H9 (cell line): ENCODE measurements around the gene ZNF524. TPM values are rescaled to one million over a fixed set of nuclear protein-coding genes. Genes with fewer than 3 reads are reported as not detected.

ENCODE experiments used
- DNase-seq: peaks from one replicate; pipeline ENCODE4 v3.0.0-alpha.2; 2017
- H2AFZ ChIP-seq: one replicate; pipeline ENCODE4 v1.6.1; 2013; ENCODE audit warnings: mild to moderate bottlenecking, low read length, control low read depth, moderate library complexity
- H2AK5ac ChIP-seq: 2 replicates; pipeline ENCODE4 v1.6.1; 2013; ENCODE audit warnings: low read length, control low read depth, mixed read lengths; ENCODE audit not compliant: insufficient read length
- H2BK120ac ChIP-seq: one replicate; pipeline ENCODE4 v1.6.1; 2013; ENCODE audit warnings: low read depth, mild to moderate bottlenecking, low read length, control low read depth, inconsistent platforms; ENCODE audit not compliant: poor library complexity, severe bottlenecking
- H2BK12ac ChIP-seq: 2 replicates; pipeline ENCODE4 v1.6.1; 2013; ENCODE audit warnings: low read length, control low read depth, mixed read lengths, low read depth; ENCODE audit not compliant: insufficient read length
- H2BK15ac ChIP-seq: 2 replicates; pipeline ENCODE4 v1.6.1; 2013; ENCODE audit warnings: low read depth, low read length, control low read depth
- H2BK20ac ChIP-seq: one replicate; pipeline ENCODE4 v1.6.1; 2013; ENCODE audit warnings: low read depth, mild to moderate bottlenecking, low read length, control low read depth, inconsistent platforms; ENCODE audit not compliant: poor library complexity, severe bottlenecking
- H2BK5ac ChIP-seq: 2 replicates; pipeline ENCODE4 v1.6.1; 2013; ENCODE audit warnings: low read length, control low read depth, mixed read lengths; ENCODE audit not compliant: insufficient read length
- H3K14ac ChIP-seq: 2 replicates; pipeline ENCODE4 v1.6.1; 2013; ENCODE audit warnings: low read length, control low read depth; ENCODE audit not compliant: insufficient read depth
- H3K18ac ChIP-seq: 2 replicates; pipeline ENCODE4 v1.6.1; 2013; ENCODE audit warnings: low read depth, mild to moderate bottlenecking, mixed read lengths, low read length, control low read depth; ENCODE audit not compliant: insufficient read length
- H3K23ac ChIP-seq: 2 replicates; pipeline ENCODE4 v1.6.1; 2013; ENCODE audit warnings: low read length, control low read depth, mixed read lengths, low read depth; ENCODE audit not compliant: insufficient read length
- H3K23me2 ChIP-seq: 2 replicates; pipeline ENCODE4 v1.6.1; 2013; ENCODE audit warnings: low read depth, mild to moderate bottlenecking, mixed read lengths, low read length, control low read depth; ENCODE audit not compliant: insufficient read length, poor library complexity, severe bottlenecking
- H3K27ac ChIP-seq: 2 replicates; pipeline ENCODE4 v1.5.1; 2013; ENCODE audit warnings: low read length, control low read depth, mixed read lengths, low read depth; ENCODE audit not compliant: insufficient read length
- H3K27me3 ChIP-seq: 2 replicates; pipeline ENCODE4 v1.6.1; 2013; ENCODE audit warnings: low read length, control low read depth, inconsistent platforms; ENCODE audit not compliant: insufficient read depth
- H3K4ac ChIP-seq: 2 replicates; pipeline ENCODE4 v1.6.1; 2013; ENCODE audit warnings: low read depth, mild to moderate bottlenecking, control low read depth, inconsistent platforms, low read length, moderate library complexity
- H3K4me1 ChIP-seq: 2 replicates; pipeline ENCODE4 v1.6.1; 2013; ENCODE audit warnings: low read length, control low read depth, inconsistent platforms; ENCODE audit not compliant: insufficient read depth
- H3K4me2 ChIP-seq: 2 replicates; pipeline ENCODE4 v1.6.1; 2013; ENCODE audit warnings: low read length, control low read depth, mixed read lengths; ENCODE audit not compliant: insufficient read length, insufficient read depth
- H3K56ac ChIP-seq: 2 replicates; pipeline ENCODE4 v1.6.1; 2013; ENCODE audit warnings: low read depth, mild to moderate bottlenecking, mixed read lengths, low read length, control low read depth; ENCODE audit not compliant: insufficient read length
- H3K79me1 ChIP-seq: 2 replicates; pipeline ENCODE4 v1.6.1; 2013; ENCODE audit warnings: low read depth, mild to moderate bottlenecking, moderate library complexity, low read length, control low read depth, inconsistent platforms; ENCODE audit not compliant: insufficient read depth, poor library complexity, severe bottlenecking
- H3K79me2 ChIP-seq: 2 replicates; pipeline ENCODE4 v1.6.1; 2013; ENCODE audit warnings: low read length, control low read depth, inconsistent platforms; ENCODE audit not compliant: insufficient read depth
- H3K9ac ChIP-seq: 2 replicates; pipeline ENCODE4 v1.6.1; 2013; ENCODE audit warnings: low read length, control low read depth, mixed read lengths; ENCODE audit not compliant: insufficient read length; ENCODE audit errors: extremely low read depth
- H3K9me3 ChIP-seq: one replicate; pipeline ENCODE4 v1.6.1; 2013; ENCODE audit warnings: low read depth, low read length, inconsistent platforms; ENCODE audit not compliant: control insufficient read depth
- H3T11ph ChIP-seq: one replicate; pipeline ENCODE4 v1.6.1; 2013; ENCODE audit warnings: mild to moderate bottlenecking, low read length, control low read depth, inconsistent platforms
- H4K20me1 ChIP-seq: one replicate; pipeline ENCODE4 v1.6.1; 2013; ENCODE audit not compliant: control insufficient read depth, insufficient read length, insufficient read depth
- H4K5ac ChIP-seq: 2 replicates; pipeline ENCODE4 v1.6.1; 2013; ENCODE audit warnings: low read depth, mild to moderate bottlenecking, mixed read lengths, low read length, control low read depth; ENCODE audit not compliant: insufficient read length
- H4K8ac ChIP-seq: replicated peaks from 2 replicates; pipeline ENCODE4 v1.6.1; 2013; ENCODE audit warnings: low read length, control low read depth, mixed read lengths, low read depth; ENCODE audit not compliant: insufficient read length
- H4K91ac ChIP-seq: 2 replicates; pipeline ENCODE4 v1.6.1; 2013; ENCODE audit warnings: low read depth, mild to moderate bottlenecking, moderate library complexity, mixed read lengths, low read length, control low read depth; ENCODE audit not compliant: insufficient read length
- H3K27ac Mint-ChIP-seq, 3 experiments: 2 replicates in 2 of 3; 3 replicates in 1 of 3; pipeline ENCODE4 v1.8.0; 2020 to 2021; ENCODE audit warnings: mixed read lengths in 3 of 3, mild to moderate bottlenecking in 1 of 3, moderate library complexity in 1 of 3
- H3K27me3 Mint-ChIP-seq: 2 replicates; pipeline ENCODE4 v1.8.0; 2021; ENCODE audit warnings: low read depth, mild to moderate bottlenecking, moderate library complexity, mixed read lengths
- H3K36me3 Mint-ChIP-seq, 3 experiments: 2 replicates in 2 of 3; 3 replicates in 1 of 3; pipeline ENCODE4 v1.8.0; 2020 to 2021; ENCODE audit warnings: low read depth in 3 of 3, mixed read lengths in 3 of 3; ENCODE audit not compliant: insufficient read depth in 1 of 3
- H3K4me1 Mint-ChIP-seq, 2 experiments: 2 replicates each; pipeline ENCODE4 v1.8.0; 2020; ENCODE audit warnings: mixed read lengths in 2 of 2
- H3K4me3 Mint-ChIP-seq, 2 experiments: 2 replicates in 1 of 2; 3 replicates in 1 of 2; pipeline ENCODE4 v1.8.0; 2020 to 2021; ENCODE audit warnings: mild to moderate bottlenecking in 2 of 2, mixed read lengths in 2 of 2, moderate library complexity in 1 of 2
- H3K9me3 Mint-ChIP-seq, 2 experiments: 2 replicates in 1 of 2; 3 replicates in 1 of 2; pipeline ENCODE4 v1.8.0; 2020; ENCODE audit warnings: mild to moderate bottlenecking in 2 of 2, mixed read lengths in 2 of 2, moderate library complexity in 1 of 2
- WGBS: extraction: QIAGEN DNeasy Blood & Tissue Kit; methylation state at CpG from one replicate; pipeline ENCODE4 v1.1.7; 2013; ENCODE audit warnings: missing lambda C conversion rate, low lambda C conversion rate, mixed read lengths; ENCODE audit not compliant: insufficient read length; ENCODE audit errors: extremely low coverage; 5-methylcytosine and 5-hydroxymethylcytosine counted together
- total RNA-seq: library from RNA; stranded (reverse); gene quantifications from 2 replicates; pipeline ENCODE4 v1.2.1, GENCODE V29; 2021
- TF ChIP-seq, protein P1 (sequence below): fragments of 200-600 bp; sonication (generic); conservative IDR thresholded peaks from 3 replicates; pipeline ENCODE4 v1.8.0; 2021; ENCODE audit warnings: antibody characterized with exemption, mild to moderate bottlenecking

The ZNF524 gene
- total RNA-seq, 1 experiment from 2014 or later: 3.0 TPM

DNA sequence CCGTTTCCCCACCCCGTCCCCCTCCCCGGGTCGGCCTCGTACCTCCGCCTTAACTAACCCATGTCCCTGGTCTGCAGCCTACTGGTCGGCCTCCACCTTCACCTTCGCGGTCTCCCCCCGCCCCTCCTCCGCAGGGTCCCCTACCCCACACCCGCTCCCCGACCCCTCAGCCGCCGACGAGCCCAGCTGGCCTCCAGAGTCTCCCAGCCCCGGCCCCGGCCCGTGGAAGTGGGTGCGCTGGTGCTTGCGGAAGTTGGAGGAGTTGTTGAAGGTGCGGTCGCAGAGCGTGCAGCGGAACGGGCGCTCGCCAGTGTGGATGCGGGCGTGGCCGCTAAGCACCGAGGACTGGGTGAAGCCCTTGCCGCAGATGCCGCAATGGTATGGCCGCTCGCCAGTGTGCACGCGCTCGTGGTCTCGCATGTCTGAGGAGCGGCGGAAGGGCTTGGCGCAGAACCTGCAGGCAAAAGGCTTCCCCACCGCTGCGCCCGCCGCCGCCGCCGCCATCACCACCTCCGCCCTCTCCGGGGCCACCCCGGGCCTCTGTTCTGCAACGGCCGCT lies 21.7 kb downstream of the ZNF524 start:
- no peaks in the 10 kb centered on the region for H3K9me3 ChIP-seq
- H3K27me3 ChIP-seq: no peaks in the 10 kb centered on the region
- no peaks in the 10 kb centered on the region for H3K4me1 ChIP-seq
- no peak overlapping the region for H3K27ac ChIP-seq
- no peak overlapping the region for H4K91ac ChIP-seq
- H4K5ac ChIP-seq: no peak overlapping the region
- H4K8ac ChIP-seq: no peak overlapping the region
- no peak overlapping the region for H3K4me2 ChIP-seq
- no peak overlapping the region for H3K4ac ChIP-seq
- peaks cover 9 to 14% of the 10 kb centered on the region in 2 experiments for H3K4me1 Mint-ChIP-seq
- no peak overlapping the region for H3K23ac ChIP-seq
- H3K9ac ChIP-seq: no peak overlapping the region
- no peak for DNase-seq
- H3K4me3 Mint-ChIP-seq: no peak overlapping the region
- no peak overlapping the region for H3K14ac ChIP-seq
- no peak overlapping the region for H2AFZ ChIP-seq
- WGBS: no CpG with 5 or more reads among the region's 55 CpGs
- no peak overlapping the region for H2AK5ac ChIP-seq
- no peak overlapping the region for H2BK5ac ChIP-seq
- no peaks in the 10 kb centered on the region; a peak in 1 of 5 replicates for H3K9me3 Mint-ChIP-seq
- no peak overlapping the region for H3K56ac ChIP-seq
- no peak overlapping the region for H2BK12ac ChIP-seq
- peaks cover 2% of the 10 kb centered on the region for H3K27me3 Mint-ChIP-seq
- H4K20me1 ChIP-seq: no peaks in the 10 kb centered on the region
- peaks cover 19 to 37% (median 34%) of the 10 kb centered on the region in 3 experiments for H3K36me3 Mint-ChIP-seq
- H3K23me2 ChIP-seq: no peaks in the 10 kb centered on the region
- H3T11ph ChIP-seq: no peak overlapping the region
- no peak overlapping the region for H3K27ac Mint-ChIP-seq
- TF ChIP-seq, protein P1, sequence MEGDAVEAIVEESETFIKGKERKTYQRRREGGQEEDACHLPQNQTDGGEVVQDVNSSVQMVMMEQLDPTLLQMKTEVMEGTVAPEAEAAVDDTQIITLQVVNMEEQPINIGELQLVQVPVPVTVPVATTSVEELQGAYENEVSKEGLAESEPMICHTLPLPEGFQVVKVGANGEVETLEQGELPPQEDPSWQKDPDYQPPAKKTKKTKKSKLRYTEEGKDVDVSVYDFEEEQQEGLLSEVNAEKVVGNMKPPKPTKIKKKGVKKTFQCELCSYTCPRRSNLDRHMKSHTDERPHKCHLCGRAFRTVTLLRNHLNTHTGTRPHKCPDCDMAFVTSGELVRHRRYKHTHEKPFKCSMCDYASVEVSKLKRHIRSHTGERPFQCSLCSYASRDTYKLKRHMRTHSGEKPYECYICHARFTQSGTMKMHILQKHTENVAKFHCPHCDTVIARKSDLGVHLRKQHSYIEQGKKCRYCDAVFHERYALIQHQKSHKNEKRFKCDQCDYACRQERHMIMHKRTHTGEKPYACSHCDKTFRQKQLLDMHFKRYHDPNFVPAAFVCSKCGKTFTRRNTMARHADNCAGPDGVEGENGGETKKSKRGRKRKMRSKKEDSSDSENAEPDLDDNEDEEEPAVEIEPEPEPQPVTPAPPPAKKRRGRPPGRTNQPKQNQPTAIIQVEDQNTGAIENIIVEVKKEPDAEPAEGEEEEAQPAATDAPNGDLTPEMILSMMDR: no peak
- H3K79me1 ChIP-seq: no peaks in the 10 kb centered on the region
- no peak overlapping the region for H2BK120ac ChIP-seq
- no peak overlapping the region for H3K18ac ChIP-seq
- no peaks in the 10 kb centered on the region for H3K79me2 ChIP-seq
- no peak overlapping the region for H2BK15ac ChIP-seq
- no peak overlapping the region for H2BK20ac ChIP-seq
